Right lobe of liver (tissue), 6 donors: Measurements from ENCODE around the gene ZDHHC22. TPM values are rescaled to one million over a fixed set of nuclear protein-coding genes. Genes with fewer than 3 reads are reported as not detected.
A peak's percentile ranks its signal among the peaks of the same experiment; 100 is the strongest.

Experiments
- ATAC-seq, 4 donors: fragments of 200-7000 bp; cut with Tn5 transposase; one replicate each; pipeline ENCODE4 v1.9.1; 2020; ENCODE audit warnings: mild to moderate bottlenecking in 4 of 4, moderate library complexity in 4 of 4
- DNase-seq, 3 donors: peaks; one replicate each; pipeline ENCODE4 v3.0.0-alpha.2; 2020
- H3K27ac ChIP-seq, 3 donors: fragments of 200-600 bp; one replicate each; pipeline ENCODE4 v1.8.0; 2022
- H3K27me3 ChIP-seq, 2 donors: fragments of 200-600 bp; one replicate each; pipeline ENCODE4 v1.8.0; 2022
- H3K36me3 ChIP-seq, 4 donors: fragments of 200-600 bp; sonication (generic) in 1 of 4; one replicate each; pipeline versions ENCODE4 v1.5.1 to v1.8.0; 2017 to 2022; ENCODE audit warnings: control low read depth in 1 of 4
- H3K4me1 ChIP-seq, 4 donors: fragments of 200-600 bp; sonication (generic) in 1 of 4; one replicate each; pipeline versions ENCODE4 v1.5.1 to v1.8.0; 2017 to 2022; ENCODE audit warnings: control low read depth in 1 of 4
- H3K4me3 ChIP-seq, 3 donors: fragments of 200-600 bp; one replicate each; pipeline ENCODE4 v1.8.0; 2022
- H3K9me3 ChIP-seq, 4 donors: fragments of 200-600 bp; sonication (generic) in 1 of 4; one replicate each; pipeline versions ENCODE4 v1.5.1 to v1.8.0; 2017 to 2022; ENCODE audit warnings: control low read depth in 1 of 4
- POLR2A ChIP-seq: fragments of 450-650 bp; IDR thresholded peaks from one replicate; pipeline ENCODE4 v1.6.1; 2017; ENCODE audit warnings: antibody characterized with exemption, mild to moderate bottlenecking
- WGBS: methylation state at CpG from one replicate; pipeline ENCODE4 v1.1.6; 2018; ENCODE audit warnings: low coverage, low lambda C conversion rate; ENCODE audit not compliant: insufficient coverage; ENCODE audit errors: missing lambda C conversion rate; 5-methylcytosine and 5-hydroxymethylcytosine counted together
- intact Hi-C, 2 donors: fragments of 100-400 bp; cut with DNase I; formaldehyde crosslinking; loops; one replicate each; pipeline versions ENCODE4 v1.11.2 to v1.14.1; 2022
- total RNA-seq, 6 experiments: library from RNA; depleted of rRNA in 2 of 6; stranded (reverse); fragments of >200 nt in 2 of 6; fragmentation: NEBNext Ultra II Directional in 3 of 6; extraction: Animal tissue kit (Norgen Biotek cat#: 25700) in 3 of 6; gene quantifications; one replicate each; pipeline versions ENCODE4 v1.1.0 to v1.2.4, GENCODE V29; 2016 to 2023
- TF ChIP-seq, protein P1 (sequence below), 4 donors: fragments of 200-600 bp in 3 of 4; fragments of 450-650 bp in 1 of 4; IDR thresholded peaks; one replicate each; pipeline versions ENCODE4 v1.5.1 to v1.8.0; 2016 to 2022; ENCODE audit warnings: antibody characterized with exemption in 4 of 4, mild to moderate bottlenecking in 2 of 4
- donor health status: DM: no; HTN: yes; CAD: no.
- donor health status: DM: no; HTN: no; CAD: no.
- donor health status: DM: no; HTN: no; CAD: no.
- donor health status: DM: no; HTN: yes; CAD: no.
- donor health status: DM: no; HTN: yes; CAD: no.

The ZDHHC22 gene
- total RNA-seq, 6 experiments from 2014 or later = not detected

DNA sequence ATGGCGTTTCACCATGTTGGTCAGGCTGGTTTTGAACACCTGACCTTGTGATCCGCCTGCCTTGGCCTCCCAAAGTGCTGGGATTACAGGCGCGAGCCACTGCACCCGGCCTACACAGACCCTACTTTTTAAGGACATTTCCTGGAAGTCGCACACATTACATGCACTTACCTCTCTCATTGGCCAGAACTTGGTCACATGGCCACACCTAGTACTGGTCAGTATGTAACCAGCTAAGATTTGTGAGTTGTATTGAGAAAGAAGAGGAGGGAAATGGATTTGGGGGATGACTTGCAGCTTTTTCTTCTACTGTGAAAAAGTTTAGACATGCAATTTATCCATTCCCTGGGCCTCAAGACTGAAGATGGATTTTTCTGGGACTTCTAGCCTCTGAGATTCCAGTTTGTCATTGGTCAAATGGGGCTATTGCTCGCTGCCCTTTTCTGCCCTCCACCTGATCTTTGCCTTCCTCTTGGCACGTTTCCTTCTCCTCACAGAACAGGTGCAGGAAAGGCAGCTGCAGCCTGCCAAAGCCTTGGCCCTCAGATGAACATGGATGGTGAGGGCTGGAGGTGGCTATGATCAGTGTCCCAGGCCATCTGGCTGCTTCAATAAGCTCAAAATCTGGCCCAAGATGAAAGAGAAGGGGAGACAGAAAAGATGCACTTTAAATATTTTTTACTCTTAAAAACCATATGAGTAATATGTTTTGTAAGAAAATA, 7.1 kb upstream of the ZDHHC22 start:
- intact Hi-C loops = no loop called here
- no peaks in the 10 kb centered on the region for H3K36me3 ChIP-seq
- H3K27me3 ChIP-seq = no peaks in the 10 kb centered on the region
- H3K4me3 ChIP-seq = no peak overlapping the region
- DNase-seq = no peak
- H3K9me3 ChIP-seq = no peaks in the 10 kb centered on the region
- no peak overlapping the region for H3K27ac ChIP-seq
- no peaks in the 10 kb centered on the region for H3K4me1 ChIP-seq
- no peak for TF ChIP-seq POLR2A
- TF ChIP-seq, protein P1, sequence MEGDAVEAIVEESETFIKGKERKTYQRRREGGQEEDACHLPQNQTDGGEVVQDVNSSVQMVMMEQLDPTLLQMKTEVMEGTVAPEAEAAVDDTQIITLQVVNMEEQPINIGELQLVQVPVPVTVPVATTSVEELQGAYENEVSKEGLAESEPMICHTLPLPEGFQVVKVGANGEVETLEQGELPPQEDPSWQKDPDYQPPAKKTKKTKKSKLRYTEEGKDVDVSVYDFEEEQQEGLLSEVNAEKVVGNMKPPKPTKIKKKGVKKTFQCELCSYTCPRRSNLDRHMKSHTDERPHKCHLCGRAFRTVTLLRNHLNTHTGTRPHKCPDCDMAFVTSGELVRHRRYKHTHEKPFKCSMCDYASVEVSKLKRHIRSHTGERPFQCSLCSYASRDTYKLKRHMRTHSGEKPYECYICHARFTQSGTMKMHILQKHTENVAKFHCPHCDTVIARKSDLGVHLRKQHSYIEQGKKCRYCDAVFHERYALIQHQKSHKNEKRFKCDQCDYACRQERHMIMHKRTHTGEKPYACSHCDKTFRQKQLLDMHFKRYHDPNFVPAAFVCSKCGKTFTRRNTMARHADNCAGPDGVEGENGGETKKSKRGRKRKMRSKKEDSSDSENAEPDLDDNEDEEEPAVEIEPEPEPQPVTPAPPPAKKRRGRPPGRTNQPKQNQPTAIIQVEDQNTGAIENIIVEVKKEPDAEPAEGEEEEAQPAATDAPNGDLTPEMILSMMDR (IDR thresholded peaks at IDR 0.05) = no peak
- no peak for ATAC-seq
- 46% methylated on average over 8 of the region's 8 CpGs for WGBS

DNA sequence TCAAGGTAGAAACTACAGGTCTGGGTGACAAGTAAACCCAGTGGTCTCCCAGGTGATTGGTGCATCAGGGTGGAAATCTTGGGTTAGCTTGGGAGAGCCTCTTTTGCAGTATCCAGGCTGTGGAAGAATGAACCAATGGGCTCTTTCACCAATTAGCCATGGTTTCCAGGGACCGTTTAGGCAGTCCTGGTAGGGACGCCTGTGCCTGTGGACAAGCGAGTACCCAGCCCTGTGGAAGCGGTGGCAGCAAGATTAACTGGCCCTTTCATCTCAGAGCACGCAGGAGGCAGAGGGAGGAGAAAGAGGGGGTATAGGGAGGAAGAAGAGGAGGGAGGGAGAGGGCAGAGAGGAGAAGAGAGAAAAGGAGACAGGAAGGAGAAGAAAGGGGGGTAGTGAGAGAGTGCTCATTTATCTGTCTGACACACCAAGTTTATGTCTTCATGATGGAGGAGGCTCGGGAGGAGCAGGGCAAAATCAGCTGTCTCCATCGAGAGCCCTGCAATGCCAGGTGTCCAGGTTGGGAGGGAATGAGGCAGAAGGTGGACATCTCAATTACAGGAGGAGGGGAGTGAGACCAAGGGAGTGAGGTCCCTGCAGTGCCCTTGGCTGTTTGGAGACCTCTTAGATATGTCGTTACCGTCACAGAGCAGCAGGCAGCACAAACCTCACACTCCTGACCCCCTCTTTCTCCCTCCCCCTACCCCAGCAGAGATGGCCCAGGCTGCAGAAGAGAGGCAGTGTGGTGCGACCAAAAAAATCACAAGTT, 4.6 kb upstream of the ZDHHC22 start:
- H3K4me3 ChIP-seq = no peak overlapping the region
- H3K4me1 ChIP-seq = peaks cover 0 to 7% (median 0%) of the 10 kb centered on the region in 4 donors
- no peaks in the 10 kb centered on the region for H3K9me3 ChIP-seq
- TF ChIP-seq, protein P1 (IDR thresholded peaks at IDR 0.05) = no peak
- TF ChIP-seq POLR2A = no peak
- no peak for ATAC-seq
- H3K27me3 ChIP-seq = peaks cover 0 to 1% of the 10 kb centered on the region in 2 donors
- WGBS = 6% methylated on average over 10 of the region's 10 CpGs
- DNase-seq = no peak
- H3K36me3 ChIP-seq = no peaks in the 10 kb centered on the region
- no peak overlapping the region for H3K27ac ChIP-seq
- intact Hi-C loops = no loop called here

DNA sequence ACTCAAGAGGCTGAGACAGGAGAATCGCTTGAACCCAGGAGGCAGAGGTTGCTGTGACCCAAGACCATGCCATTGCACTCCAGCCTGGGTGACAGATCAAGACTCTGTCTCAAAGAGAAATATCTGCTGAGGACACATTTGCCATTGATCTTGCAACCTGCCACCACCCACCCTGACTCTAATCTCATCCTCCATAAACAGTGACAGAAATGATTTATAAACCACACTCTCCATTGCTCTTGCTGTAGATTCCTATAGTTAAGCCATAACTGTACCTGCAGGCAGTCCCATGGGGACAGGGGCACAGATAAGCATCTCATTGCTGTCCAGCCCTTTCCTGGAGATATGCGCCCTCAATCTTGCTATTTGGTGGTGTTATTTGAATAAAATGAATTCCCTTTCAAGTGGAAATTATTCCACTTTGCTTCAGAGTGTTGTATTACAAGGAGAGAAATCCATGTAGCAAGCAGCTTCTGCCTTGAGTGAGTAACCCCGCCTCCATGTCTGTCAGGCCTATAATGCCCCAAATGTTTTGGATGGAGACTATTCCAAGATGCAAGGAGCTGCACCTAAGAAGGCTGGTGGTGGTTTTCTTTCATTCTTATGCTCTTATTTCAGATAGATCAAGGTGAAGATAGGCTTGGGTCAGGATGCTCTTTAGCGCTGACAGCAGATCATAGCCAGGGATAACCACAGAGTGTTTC, 3.0 kb upstream of the ZDHHC22 start:
- TF ChIP-seq POLR2A = no peak
- TF ChIP-seq, protein P1 (IDR thresholded peaks at IDR 0.05) = no peak
- Histone ChIP-seq H3K27me3 (peaks cover 0 to 15% of the 10 kb centered on the region in 2 donors), H3K4me3 (no peak overlapping the region), H3K9me3 (no peaks in the 10 kb centered on the region), H3K27ac (no peak overlapping the region), H3K4me1 (peaks cover 0 to 22% (median 0%) of the 10 kb centered on the region in 4 donors), H3K36me3 (no peaks in the 10 kb centered on the region)
- 54% methylated on average over 4 of the region's 4 CpGs for WGBS
- DNase-seq = no peak
- ATAC-seq = no peak
- intact Hi-C loops = no loop called here

DNA sequence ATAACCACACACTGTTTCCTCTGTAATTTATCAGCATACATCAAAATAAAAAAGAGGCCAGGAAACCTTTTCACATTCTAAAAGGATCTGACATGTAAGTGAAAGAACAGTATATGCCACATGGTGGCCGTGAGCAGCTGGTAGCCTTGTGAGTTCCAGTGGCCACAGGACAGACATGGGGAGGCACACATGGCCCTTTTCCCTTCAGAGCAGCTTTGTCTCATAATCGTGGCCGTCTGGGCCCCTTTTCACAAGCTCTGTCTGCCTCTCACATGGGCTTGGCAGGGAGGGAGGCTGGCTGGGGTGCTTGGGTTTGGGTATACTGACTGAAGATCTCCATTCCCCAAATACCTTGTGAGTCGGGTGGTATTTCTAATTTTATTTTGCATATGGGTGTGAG, 1.5 kb upstream of the ZDHHC22 start:
- Histone ChIP-seq H3K36me3 (no peaks in the 10 kb centered on the region), H3K27ac (no peak overlapping the region), H3K4me3 (no peak overlapping the region), H3K4me1 (peaks cover 0 to 24% (median 0%) of the 10 kb centered on the region in 4 donors), H3K27me3 (peaks cover 0 to 19% of the 10 kb centered on the region in 2 donors), H3K9me3 (no peaks in the 10 kb centered on the region)
- intact Hi-C loops = no loop called here
- 5% methylated on average over 3 of the region's 4 CpGs for WGBS
- no peak for ATAC-seq
- DNase-seq = peak in 1 of 3 donors; percentile 16
- TF ChIP-seq, protein P1 (IDR thresholded peaks at IDR 0.05) = no peak
- TF ChIP-seq POLR2A = no peak
